ENCODE results near the gene STK4. TPM values are rescaled to one million over a fixed set of nuclear protein-coding genes. Genes with fewer than 3 reads are reported as not detected.

The STK4 gene
- total RNA-seq, 1 donor from 2014 or later, result 147 TPM

DNA sequence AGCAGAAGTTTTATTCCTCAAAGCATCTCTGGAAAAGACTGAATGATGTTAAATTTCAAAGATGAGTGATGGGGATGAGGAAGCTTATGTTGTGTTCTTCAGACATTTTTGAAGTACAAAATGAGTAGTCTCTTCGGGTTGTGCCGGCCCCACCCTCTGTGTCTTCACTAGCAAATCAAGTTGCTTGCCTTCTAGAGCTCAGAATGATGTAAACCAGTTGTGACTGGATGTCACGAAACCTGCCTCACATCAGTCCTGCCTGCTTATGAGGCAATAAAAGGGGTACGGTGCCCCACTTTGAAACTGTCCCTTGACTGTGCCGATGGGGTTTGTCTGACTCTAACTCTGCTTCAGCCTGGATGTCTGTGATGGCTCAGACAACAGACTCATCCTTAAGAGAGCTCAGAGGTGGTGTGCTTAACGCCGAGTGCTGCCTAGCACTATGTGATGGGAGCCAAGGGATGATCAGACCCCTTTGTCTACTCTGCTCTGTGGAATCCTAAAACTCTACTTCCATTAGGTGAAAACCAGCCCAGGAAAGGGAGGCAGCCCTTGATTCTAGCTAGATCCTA lies 25.1 kb upstream of the STK4 start:
- Mint-ChIP-seq H3K9me3 (no peaks in the 10 kb centered on the region), H3K4me1 (ENCODE audit: low read depth) (peaks cover 2% of the 10 kb centered on the region), H3K4me3 (ENCODE audit: low read depth) (no peak overlapping the region), H3K27ac (no peak overlapping the region), H3K36me3 (ENCODE audit: low read depth) (peaks cover 73% of the 10 kb centered on the region), H3K27me3 (ENCODE audit: low read depth) (no peaks in the 10 kb centered on the region)
- intact Hi-C loops (cut with micrococcal nuclease), result no loop called here
- no peak for DNase-seq (ENCODE audit: low spot score)

DNA sequence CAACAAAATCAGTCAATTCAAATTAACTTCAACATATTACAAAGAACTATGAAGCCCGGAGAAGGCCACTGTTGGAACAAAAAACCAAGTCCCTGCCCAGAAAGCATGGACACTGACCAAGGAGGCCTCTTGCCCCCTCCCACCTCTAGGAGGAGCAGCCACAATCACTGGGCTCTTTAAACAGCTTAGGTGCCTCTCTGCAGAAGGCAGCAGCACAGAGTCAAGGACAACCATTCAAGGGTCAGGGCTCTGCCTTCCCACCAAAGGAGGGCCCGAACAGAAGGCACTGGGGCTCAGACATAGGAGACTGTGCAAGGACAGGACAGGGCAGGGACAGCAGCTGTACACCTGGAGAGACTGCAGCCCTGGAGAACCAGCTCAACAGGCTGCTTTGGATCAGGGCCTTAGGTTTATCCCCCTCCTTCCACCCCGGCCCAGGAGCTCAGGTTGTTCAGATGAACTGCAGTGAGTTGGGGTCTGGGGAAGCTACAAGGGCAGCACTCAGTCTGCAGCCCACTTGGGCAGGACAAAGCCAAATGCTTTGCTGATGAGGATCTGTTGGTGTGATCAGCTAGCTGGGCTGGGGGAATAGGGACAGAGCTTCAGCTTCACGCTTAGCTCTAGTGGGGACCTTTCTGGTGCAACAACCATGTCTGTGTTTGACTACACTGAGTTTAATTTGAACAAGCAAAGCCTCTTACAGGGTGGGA lies 23.9 kb upstream of the STK4 start:
- Mint-ChIP-seq H3K27ac (no peak overlapping the region), H3K4me3 (ENCODE audit: low read depth) (no peak overlapping the region), H3K9me3 (no peaks in the 10 kb centered on the region), H3K36me3 (ENCODE audit: low read depth) (peaks cover 71% of the 10 kb centered on the region), H3K27me3 (ENCODE audit: low read depth) (no peaks in the 10 kb centered on the region), H3K4me1 (ENCODE audit: low read depth) (peaks cover 2% of the 10 kb centered on the region)
- intact Hi-C loops (cut with micrococcal nuclease), result no loop called here
- DNase-seq (ENCODE audit: low spot score), result no peak

DNA sequence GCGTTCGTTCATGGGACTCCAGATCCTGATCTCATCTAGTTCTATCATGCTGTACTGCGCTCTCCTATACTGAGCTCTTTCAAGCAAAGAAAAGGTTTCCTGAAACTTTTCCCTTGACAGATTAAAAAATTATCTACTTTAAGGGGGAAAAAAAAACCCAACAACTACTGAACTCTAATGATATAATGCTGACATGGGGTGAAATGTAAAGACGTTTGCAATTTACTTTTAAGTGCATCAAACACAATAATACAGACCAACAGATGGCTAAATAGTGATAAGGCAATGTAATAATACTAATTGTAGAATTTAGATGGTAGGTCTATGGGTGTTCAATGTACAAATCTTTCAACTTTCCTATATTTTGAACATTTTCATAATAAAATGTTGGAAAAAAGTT lies 22.5 kb upstream of the STK4 start:
- Mint-ChIP-seq H3K27ac (no peak overlapping the region), H3K4me3 (ENCODE audit: low read depth) (no peak overlapping the region), H3K9me3 (no peaks in the 10 kb centered on the region), H3K36me3 (ENCODE audit: low read depth) (peaks cover 81% of the 10 kb centered on the region), H3K4me1 (ENCODE audit: low read depth) (no peaks in the 10 kb centered on the region), H3K27me3 (ENCODE audit: low read depth) (no peaks in the 10 kb centered on the region)
- no peak for DNase-seq (ENCODE audit: low spot score)
- intact Hi-C loops (cut with micrococcal nuclease), result no loop called here

DNA sequence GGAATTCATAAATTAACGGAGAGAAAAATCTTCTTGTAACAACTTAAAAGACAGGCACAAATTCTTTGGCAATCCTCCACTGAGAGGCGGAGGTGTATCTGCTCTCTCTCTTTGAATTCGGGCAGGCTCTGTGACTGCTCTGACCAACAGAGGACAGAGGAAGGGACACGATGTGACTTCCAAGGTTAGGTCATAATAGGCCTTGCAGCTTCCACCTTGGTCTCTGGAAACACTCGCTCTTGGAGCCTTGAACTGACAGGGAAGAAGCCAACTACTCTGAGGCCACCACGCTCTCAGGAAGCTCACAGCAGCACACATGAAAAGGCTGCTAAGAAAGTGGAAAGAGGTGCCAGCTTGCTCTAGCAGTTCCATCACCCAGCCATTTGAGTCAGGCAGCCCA lies 21.1 kb upstream of the STK4 start:
- no peak overlapping the region for H3K27ac Mint-ChIP-seq
- intact Hi-C loops (cut with micrococcal nuclease), result no loop called here
- no peaks in the 10 kb centered on the region for H3K27me3 Mint-ChIP-seq (ENCODE audit: low read depth)

DNA sequence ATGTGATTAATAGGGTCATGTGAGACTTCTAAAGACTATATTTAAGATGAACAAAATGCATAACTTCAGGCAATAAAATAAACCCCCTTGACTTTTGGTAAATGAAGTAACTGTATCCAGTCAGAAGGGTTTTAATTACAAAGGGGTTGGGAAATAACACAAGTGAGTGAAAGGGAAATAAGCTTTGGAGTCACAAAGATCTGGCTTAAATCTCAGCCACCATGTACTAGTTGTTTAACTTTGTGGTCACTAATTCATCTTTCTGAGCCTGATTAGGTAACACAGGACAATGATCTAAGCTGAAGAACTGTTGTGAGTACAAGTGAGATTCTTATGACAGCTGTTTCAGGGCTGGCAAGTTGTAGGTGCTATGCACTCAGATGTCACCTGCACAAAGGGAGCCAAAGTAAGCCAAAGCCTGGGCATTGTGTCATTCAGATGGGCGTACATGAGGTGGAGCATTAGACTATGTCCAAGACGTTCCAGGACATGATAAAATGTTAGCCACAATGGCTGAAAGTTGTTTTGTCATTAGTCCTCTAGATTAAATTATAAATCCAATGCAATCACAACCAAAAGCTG lies 19.9 kb upstream of the STK4 start:
- Mint-ChIP-seq H3K27me3 (ENCODE audit: low read depth) (no peaks in the 10 kb centered on the region), H3K36me3 (ENCODE audit: low read depth) (peaks cover 87% of the 10 kb centered on the region), H3K27ac (no peak overlapping the region), H3K4me1 (ENCODE audit: low read depth) (no peaks in the 10 kb centered on the region), H3K9me3 (no peaks in the 10 kb centered on the region), H3K4me3 (ENCODE audit: low read depth) (no peak overlapping the region)
- intact Hi-C loops (cut with micrococcal nuclease), result no loop called here
- DNase-seq (ENCODE audit: low spot score), result no peak

More for the DNA sequence above, 21.1 kb upstream of the STK4 start:
- no peaks in the 10 kb centered on the region for H3K9me3 Mint-ChIP-seq
- DNase-seq (ENCODE audit: low spot score), result no peak
- peaks cover 87% of the 10 kb centered on the region for H3K36me3 Mint-ChIP-seq (ENCODE audit: low read depth)
- no peak overlapping the region for H3K4me3 Mint-ChIP-seq (ENCODE audit: low read depth)
- H3K4me1 Mint-ChIP-seq (ENCODE audit: low read depth), result no peaks in the 10 kb centered on the region

DNA sequence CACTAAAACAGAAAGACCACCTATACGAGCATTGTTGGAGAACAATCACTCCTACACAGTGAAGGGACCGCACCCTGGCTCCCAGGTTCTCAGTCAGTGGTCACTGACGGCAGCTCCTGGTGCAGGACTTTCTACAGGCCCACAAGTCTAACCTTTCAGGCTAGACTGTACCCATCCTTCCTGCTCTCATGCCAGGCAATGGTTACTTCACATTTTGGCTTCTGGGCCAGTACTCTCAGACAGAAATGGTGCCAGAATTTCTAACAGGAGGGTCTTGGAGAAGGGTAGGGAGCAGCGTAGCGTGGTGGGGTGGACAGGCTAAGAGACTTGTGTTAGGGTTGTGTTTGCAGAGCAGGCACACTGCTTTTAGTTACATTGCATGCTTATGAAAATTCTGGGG lies 18.2 kb upstream of the STK4 start:
- H3K9me3 Mint-ChIP-seq, result no peaks in the 10 kb centered on the region
- H3K4me1 Mint-ChIP-seq (ENCODE audit: low read depth), result peaks cover 4% of the 10 kb centered on the region
- intact Hi-C loops (cut with micrococcal nuclease), result no loop called here
- H3K4me3 Mint-ChIP-seq (ENCODE audit: low read depth), result no peak overlapping the region
- peaks cover 89% of the 10 kb centered on the region for H3K36me3 Mint-ChIP-seq (ENCODE audit: low read depth)
- DNase-seq (ENCODE audit: low spot score), result no peak
- no peak overlapping the region for H3K27ac Mint-ChIP-seq
- no peaks in the 10 kb centered on the region for H3K27me3 Mint-ChIP-seq (ENCODE audit: low read depth)

DNA sequence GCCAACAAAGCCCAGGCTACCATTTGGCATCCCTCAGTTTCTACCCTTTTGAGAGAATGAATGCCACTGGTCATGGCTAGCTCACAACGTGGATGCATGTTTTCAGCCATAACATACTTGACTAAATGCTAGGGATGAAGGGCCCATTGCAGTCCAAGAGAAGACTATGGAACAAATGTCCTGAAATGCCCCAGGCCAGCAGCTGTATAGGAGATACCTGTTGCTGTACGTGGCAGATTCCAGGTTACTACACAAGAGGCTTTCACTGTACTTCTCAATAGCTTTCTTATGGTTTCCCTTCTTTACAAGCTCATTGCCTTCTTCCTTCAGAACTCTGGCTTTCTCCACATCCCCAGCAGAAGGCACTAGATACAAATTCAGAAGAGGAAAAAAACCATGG lies 17.8 kb upstream of the STK4 start:
- DNase-seq (ENCODE audit: low spot score), result no peak
- Mint-ChIP-seq H3K27ac (no peak overlapping the region), H3K36me3 (ENCODE audit: low read depth) (peaks cover 91% of the 10 kb centered on the region), H3K4me3 (ENCODE audit: low read depth) (no peak overlapping the region), H3K27me3 (ENCODE audit: low read depth) (no peaks in the 10 kb centered on the region), H3K4me1 (ENCODE audit: low read depth) (peaks cover 8% of the 10 kb centered on the region), H3K9me3 (no peaks in the 10 kb centered on the region)
- intact Hi-C loops (cut with micrococcal nuclease), result no loop called here

DNA sequence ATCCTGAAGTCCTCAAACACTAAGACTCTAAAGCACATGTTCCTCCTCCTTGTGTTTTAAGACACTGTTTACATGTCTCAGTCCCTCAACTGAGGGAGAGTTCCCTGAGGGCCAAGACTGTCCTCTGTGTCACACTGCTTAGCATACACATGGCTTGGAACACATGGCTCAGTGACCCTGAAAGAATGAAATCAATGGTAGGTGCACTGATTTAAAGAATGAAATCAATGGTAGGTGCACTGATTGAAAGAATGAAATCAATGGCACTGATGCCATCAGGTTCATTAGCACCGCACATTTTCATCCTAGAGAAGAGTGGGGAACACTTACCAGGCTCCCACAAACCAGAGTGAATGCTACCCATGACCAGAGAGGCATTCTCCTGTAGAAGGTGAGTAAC lies 15.9 kb upstream of the STK4 start:
- Mint-ChIP-seq H3K36me3 (ENCODE audit: low read depth) (peaks cover 93% of the 10 kb centered on the region), H3K4me1 (ENCODE audit: low read depth) (peaks cover 8% of the 10 kb centered on the region), H3K4me3 (ENCODE audit: low read depth) (no peak overlapping the region), H3K27me3 (ENCODE audit: low read depth) (no peaks in the 10 kb centered on the region), H3K27ac (no peak overlapping the region), H3K9me3 (no peaks in the 10 kb centered on the region)
- DNase-seq (ENCODE audit: low spot score), result no peak
- intact Hi-C loops (cut with micrococcal nuclease), result no loop called here

DNA sequence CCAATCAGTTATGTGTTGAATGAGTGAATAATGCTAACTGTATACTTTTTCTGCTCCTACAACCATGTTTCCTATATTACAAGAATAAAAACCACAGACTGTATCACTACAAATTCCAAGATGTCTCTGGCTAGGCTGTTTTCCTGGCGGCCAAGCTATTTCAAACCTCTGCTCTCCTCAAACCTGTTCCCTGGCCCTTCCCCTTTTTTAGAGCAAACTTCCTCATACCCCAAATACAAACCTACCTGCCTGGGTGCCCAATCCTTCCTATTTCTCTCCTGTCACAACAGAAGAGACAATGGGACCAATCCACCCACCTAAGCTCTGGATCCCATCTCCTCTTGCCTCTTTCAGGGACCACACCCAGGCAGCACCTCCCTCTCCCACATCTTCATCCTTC lies 13.6 kb upstream of the STK4 start:
- intact Hi-C loops (cut with micrococcal nuclease), result no loop called here
- Mint-ChIP-seq H3K9me3 (no peaks in the 10 kb centered on the region), H3K27me3 (ENCODE audit: low read depth) (no peaks in the 10 kb centered on the region), H3K27ac (no peak overlapping the region), H3K4me3 (ENCODE audit: low read depth) (no peak overlapping the region), H3K4me1 (ENCODE audit: low read depth) (peaks cover 19% of the 10 kb centered on the region), H3K36me3 (ENCODE audit: low read depth) (peaks cover 94% of the 10 kb centered on the region)
- DNase-seq (ENCODE audit: low spot score), result no peak

DNA sequence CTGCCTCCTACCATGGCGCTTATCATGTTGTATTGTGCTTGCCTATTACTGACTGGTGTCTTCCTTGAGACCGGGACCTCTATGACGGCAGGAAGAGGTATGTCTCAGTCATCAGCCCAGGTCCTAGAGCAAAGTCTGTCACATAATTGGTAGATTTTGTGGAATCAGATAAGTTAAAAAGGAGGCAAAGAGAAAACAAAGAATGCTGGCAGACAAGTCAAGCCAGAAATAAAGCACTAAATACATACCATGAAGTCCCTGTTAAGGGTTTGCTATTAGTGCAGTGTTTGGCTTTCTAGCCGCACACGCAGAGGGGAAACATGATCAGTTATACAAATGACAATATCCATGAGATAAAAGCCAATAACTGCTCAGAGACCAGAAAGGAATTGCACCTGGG lies 12.1 kb upstream of the STK4 start:
- H3K4me1 Mint-ChIP-seq (ENCODE audit: low read depth), result peaks cover 32% of the 10 kb centered on the region
- intact Hi-C loops (cut with micrococcal nuclease), result no loop called here
- DNase-seq (ENCODE audit: low spot score), result no peak
- no peak overlapping the region for H3K27ac Mint-ChIP-seq
- H3K9me3 Mint-ChIP-seq, result no peaks in the 10 kb centered on the region
- H3K27me3 Mint-ChIP-seq (ENCODE audit: low read depth), result no peaks in the 10 kb centered on the region
- peaks cover 95% of the 10 kb centered on the region for H3K36me3 Mint-ChIP-seq (ENCODE audit: low read depth)
- H3K4me3 Mint-ChIP-seq (ENCODE audit: low read depth), result no peak overlapping the region

DNA sequence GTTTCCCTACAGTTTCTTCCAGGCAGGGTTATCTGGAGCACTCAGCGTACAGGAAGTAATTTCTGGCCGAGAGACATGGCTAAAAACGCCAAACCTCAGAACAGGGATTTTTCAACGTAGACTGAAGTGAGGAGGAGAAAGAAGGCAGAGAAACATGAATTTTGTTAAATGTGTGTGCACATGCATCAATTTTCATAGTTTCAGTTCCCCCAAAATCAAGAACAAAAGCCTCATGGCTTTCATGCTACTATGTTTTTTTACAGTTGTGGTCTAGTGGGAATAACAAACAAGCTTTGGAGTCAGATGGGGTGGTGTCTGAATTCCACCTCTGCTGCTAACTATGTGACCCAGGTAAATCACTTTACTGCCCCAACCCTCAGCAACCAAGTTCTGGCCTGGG lies 11.0 kb upstream of the STK4 start:
- peaks cover 38% of the 10 kb centered on the region for H3K4me1 Mint-ChIP-seq (ENCODE audit: low read depth)
- intact Hi-C loops (cut with micrococcal nuclease), result loop anchor here (5.0 kb wide), 1 partner anchor 37 kb away; no protein-coding TSS in a partner anchor
- DNase-seq (ENCODE audit: low spot score), result no peak

DNA sequence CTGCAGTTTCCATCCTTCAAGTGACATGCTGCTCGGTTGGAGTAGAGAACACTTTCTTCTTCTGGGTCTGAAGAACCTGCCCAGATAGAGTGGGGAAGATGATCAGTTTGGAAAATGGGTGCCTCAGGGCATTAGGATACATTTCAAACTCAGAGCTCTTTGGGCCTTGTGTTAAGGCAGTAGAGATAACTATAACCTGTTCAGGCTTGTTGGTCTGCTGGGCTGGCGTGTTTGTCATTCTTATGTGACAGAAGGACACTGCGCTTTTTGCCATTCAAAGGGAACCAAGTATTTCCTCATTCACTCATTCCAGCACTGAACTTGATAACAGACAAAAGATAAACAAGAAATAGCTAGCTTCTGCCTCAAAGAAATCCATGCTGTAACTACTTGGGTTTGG lies 9.9 kb upstream of the STK4 start:
- Mint-ChIP-seq H3K27ac (no peak overlapping the region), H3K4me3 (ENCODE audit: low read depth) (no peak overlapping the region), H3K27me3 (ENCODE audit: low read depth) (no peaks in the 10 kb centered on the region), H3K36me3 (ENCODE audit: low read depth) (peaks cover 81% of the 10 kb centered on the region), H3K9me3 (no peaks in the 10 kb centered on the region), H3K4me1 (ENCODE audit: low read depth) (peaks cover 48% of the 10 kb centered on the region)
- intact Hi-C loops (cut with micrococcal nuclease), result loop anchor here (5.0 kb wide), 1 partner anchor 36 kb away; no protein-coding TSS in a partner anchor
- DNase-seq (ENCODE audit: low spot score), result no peak

More for the DNA sequence above, 11.0 kb upstream of the STK4 start:
- Mint-ChIP-seq H3K27ac (no peak overlapping the region), H3K9me3 (no peaks in the 10 kb centered on the region), H3K36me3 (ENCODE audit: low read depth) (peaks cover 91% of the 10 kb centered on the region), H3K4me3 (ENCODE audit: low read depth) (no peak overlapping the region), H3K27me3 (ENCODE audit: low read depth) (no peaks in the 10 kb centered on the region)

DNA sequence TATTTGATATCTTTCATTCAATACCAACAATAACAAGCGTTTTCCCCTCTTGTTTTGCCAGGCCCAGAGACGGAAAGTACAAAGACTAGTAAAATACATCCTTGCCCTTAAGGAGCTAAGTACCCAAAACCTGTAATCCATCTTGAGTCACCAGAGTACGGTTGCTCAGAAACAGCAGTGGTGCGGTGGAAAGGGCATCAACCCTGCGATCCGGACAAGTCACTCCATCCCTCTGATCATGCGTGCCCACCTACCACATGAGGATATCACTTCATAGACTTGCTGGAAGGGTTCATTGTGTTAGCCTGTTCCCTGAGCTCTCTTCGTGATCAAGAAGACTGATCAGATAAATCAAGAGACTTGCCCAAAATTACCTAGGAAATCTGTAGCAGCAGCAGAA lies 8.0 kb upstream of the STK4 start:
- Mint-ChIP-seq H3K9me3 (no peaks in the 10 kb centered on the region), H3K36me3 (ENCODE audit: low read depth) (peaks cover 62% of the 10 kb centered on the region), H3K4me1 (ENCODE audit: low read depth) (peaks cover 54% of the 10 kb centered on the region), H3K27ac (peak overlapping the region; percentile 100), H3K4me3 (ENCODE audit: low read depth) (peak overlapping the region; percentile 99), H3K27me3 (ENCODE audit: low read depth) (no peaks in the 10 kb centered on the region)
- no peak for DNase-seq (ENCODE audit: low spot score)
- intact Hi-C loops (cut with micrococcal nuclease), result loop anchor here (2.0 to 5.0 kb wide), 2 partner anchors 34 to 43 kb away; no protein-coding TSS in a partner anchor
